PC-3 (cell line): Measurements from ENCODE around the gene OR5W2. TPM values are rescaled to one million over a fixed set of nuclear protein-coding genes. Genes with fewer than 3 reads are reported as not detected.
A peak's percentile ranks its signal among the peaks of the same experiment; 100 is the strongest.

ENCODE experiments used
- ATAC-seq: fragments of 200-7000 bp; cut with Tn5 transposase; 2 replicates; pipeline ENCODE4 v1.9.1; 2020; ENCODE audit warnings: mild to moderate bottlenecking, moderate library complexity
- BruUV-seq: library from RNA; stranded (reverse); fragments of 400-500 nt; replicated peaks from 2 replicates; lab custom pipeline; 2021; lab: Mats Ljungman, UMichigan
- CTCF ChIA-PET: fragments of 300-600 bp; sonication (Branson Sonifier 250); formaldehyde crosslinking; loops from one replicate; lab custom pipeline; 2022; ENCODE audit warnings: antibody characterized with exemption; lab: Charles Lee
- POLR2A ChIA-PET: fragments of 300-600 bp; sonication (Branson Sonifier 250); formaldehyde crosslinking; loops from one replicate; lab custom pipeline; 2022; ENCODE audit warnings: antibody characterized with exemption; ENCODE audit not compliant: unreplicated experiment; lab: Charles Lee
- DNase-seq: peaks from one replicate; pipeline ENCODE4 v3.0.0-alpha.2; 2015
- H2AFZ ChIP-seq: fragments of 300-600 bp; sonication (generic); 2 replicates; pipeline ENCODE4 v1.6.0; 2016; ENCODE audit warnings: antibody characterized with exemption, low read length
- H3F3A ChIP-seq: fragments of 300-600 bp; sonication (generic); one replicate; pipeline ENCODE4 v1.6.0; 2017; ENCODE audit warnings: antibody characterized with exemption, low read length, control low read depth, mild to moderate bottlenecking; ENCODE audit not compliant: unreplicated experiment
- H3K27ac ChIP-seq: fragments of 300-600 bp; sonication (generic); 2 replicates; pipeline ENCODE4 v1.5.1; 2016; ENCODE audit warnings: mild to moderate bottlenecking, low read length
- H3K27me3 ChIP-seq: fragments of 300-600 bp; sonication (generic); 2 replicates; pipeline ENCODE4 v1.6.1; 2016; ENCODE audit warnings: low read length, mixed read lengths
- H3K36me3 ChIP-seq: fragments of 300-600 bp; sonication (generic); 2 replicates; pipeline ENCODE4 v1.6.1; 2016; ENCODE audit warnings: low read depth, mixed run types, low read length, mixed read lengths
- H3K4me1 ChIP-seq: fragments of 300-600 bp; sonication (generic); 2 replicates; pipeline ENCODE4 v1.5.1; 2016; ENCODE audit warnings: low read length; ENCODE audit not compliant: insufficient read depth
- H3K4me2 ChIP-seq: fragments of 300-600 bp; sonication (generic); 2 replicates; pipeline ENCODE4 v1.6.0; 2016; ENCODE audit warnings: low read length
- H3K4me3 ChIP-seq: fragments of 300-600 bp; sonication (generic); 2 replicates; pipeline ENCODE4 v1.5.1; 2016; ENCODE audit warnings: mild to moderate bottlenecking, low read length, mixed read lengths
- H3K79me2 ChIP-seq: fragments of 300-600 bp; sonication (generic); 2 replicates; pipeline ENCODE4 v1.6.1; 2017; ENCODE audit warnings: low read length, mixed read lengths
- H3K9ac ChIP-seq: fragments of 300-600 bp; sonication (generic); 2 replicates; pipeline ENCODE4 v1.6.0; 2016; ENCODE audit warnings: mild to moderate bottlenecking, low read length
- H3K9me2 ChIP-seq: fragments of 300-600 bp; sonication (generic); replicated peaks from 2 replicates; pipeline ENCODE4 v1.6.1; 2016; ENCODE audit warnings: mixed run types, low read length, mixed read lengths
- H3K9me3 ChIP-seq: fragments of 300-600 bp; sonication (generic); 2 replicates; pipeline ENCODE4 v1.6.1; 2016; ENCODE audit warnings: low read length, mixed read lengths
- H4K20me1 ChIP-seq: fragments of 300-600 bp; sonication (generic); 2 replicates; pipeline ENCODE4 v1.6.1; 2016; ENCODE audit warnings: low read length, mixed read lengths
- CTCF ChIP-seq: fragments of 300-600 bp; sonication (generic); conservative IDR thresholded peaks from 2 replicates; pipeline ENCODE4 v1.5.1; 2017; ENCODE audit warnings: antibody characterized with exemption, low read depth, mild to moderate bottlenecking, low read length
- EZH2 ChIP-seq: fragments of 300-600 bp; sonication (generic); IDR thresholded peaks from one replicate; pipeline ENCODE4 v1.6.1; 2017; ENCODE audit warnings: antibody characterized with exemption, mild to moderate bottlenecking, low read length; ENCODE audit not compliant: unreplicated experiment
- EZH2phosphoT487 ChIP-seq: fragments of 300-600 bp; sonication (generic); IDR thresholded peaks from 2 replicates; pipeline ENCODE4 v1.6.1; 2018; ENCODE audit warnings: mild to moderate bottlenecking, antibody characterized with exemption, low read length, borderline replicate concordance
- intact Hi-C: fragments of 100-400 bp; cut with micrococcal nuclease; formaldehyde crosslinking; loops from 2 replicates; pipeline ENCODE4 v1.9.0; 2023
- total RNA-seq: library from RNA; depleted of rRNA; stranded (reverse); fragments of >200 nt; gene quantifications from 2 replicates; pipeline ENCODE4 v1.2.3, GENCODE V29; 2014

Gene OR5W2
- total RNA-seq, 1 experiment from 2014 or later = not detected

GRCh38 chr11:55942785-55943392 is 28.5 kb upstream of the OR5W2 start:
- ChIA-PET POLR2A (no interaction called here), CTCF (no interaction called here)

GRCh38 chr11:55936300-55936699 is 21.9 kb upstream of the OR5W2 start, which contains the start of gene OR5I1:
Gene OR5I1 (minus strand): TSS chr11:55936400. CDS start chr11:55936400, 0 bp downstream.
- H3F3A ChIP-seq = no peaks in the 10 kb centered on the region
- no peak within 1 kb of the TSS for H3K27ac ChIP-seq
- no peak for DNase-seq
- H3K9me2 ChIP-seq = no peaks in the 10 kb centered on the region
- H3K9me3 ChIP-seq = peaks cover 6% of the 10 kb centered on the region; the same call in 1 of the 2 replicates
- no peak for ATAC-seq
- ChIA-PET CTCF (no interaction called here), POLR2A (no interaction called here)
- TF ChIP-seq CTCF = no peak
- no peak for TF ChIP-seq EZH2phosphoT487
- no peak for TF ChIP-seq EZH2
- no peaks in the 10 kb centered on the region for H3K4me1 ChIP-seq
- no peaks in the 10 kb centered on the region for H3K79me2 ChIP-seq
- H2AFZ ChIP-seq = no peak within 1 kb of the TSS
- BruUV-seq = no TSS peak
- H3K27me3 ChIP-seq = peaks cover 14% of the 10 kb centered on the region; the same call in 1 of the 2 replicates
- no peak within 1 kb of the TSS for H3K4me2 ChIP-seq
- H4K20me1 ChIP-seq = no peaks in the 10 kb centered on the region
- intact Hi-C loops = no loop called here
- H3K4me3 ChIP-seq = no peak within 1 kb of the TSS
- no peak within 1 kb of the TSS for H3K9ac ChIP-seq
- H3K36me3 ChIP-seq = no peaks in the 10 kb centered on the region

More at GRCh38 chr11:55942785-55943392, 28.5 kb upstream of the OR5W2 start:
- Histone ChIP-seq H3F3A (no peaks in the 10 kb centered on the region), H3K27ac (no peak overlapping the region), H3K9me2 (no peaks in the 10 kb centered on the region), H3K9me3 (no peaks in the 10 kb centered on the region), H3K4me1 (no peaks in the 10 kb centered on the region), H3K4me3 (no peak overlapping the region), H4K20me1 (no peaks in the 10 kb centered on the region), H3K27me3 (peaks cover 22% of the 10 kb centered on the region; the same call in 1 of the 2 replicates), H3K4me2 (no peak overlapping the region), H3K79me2 (no peaks in the 10 kb centered on the region), H3K36me3 (no peaks in the 10 kb centered on the region), H3K9ac (no peak overlapping the region), H2AFZ (no peak overlapping the region)
- TF ChIP-seq CTCF (peak; percentile 77), EZH2phosphoT487 (no peak)
- intact Hi-C loops = loop anchor here (5.0 kb wide), 1 partner anchor 679 kb away; no protein-coding TSS in a partner anchor
- ATAC-seq = no peak; the same call in 1 of the 2 replicates
- DNase-seq = peak; percentile 77
- no TSS peak for BruUV-seq

GRCh38 chr11:55920537-55920936 is 6.2 kb upstream of the OR5W2 start:
- Histone ChIP-seq H4K20me1 (no peaks in the 10 kb centered on the region), H3K27me3 (no peaks in the 10 kb centered on the region), H3K79me2 (no peaks in the 10 kb centered on the region), H3K4me2 (no peak overlapping the region), H3K9me3 (0 out of 2 replicates have a peak, but pooled peaks cover 4% of the 10 kb centered on the region), H2AFZ (no peak overlapping the region), H3K27ac (no peak overlapping the region), H3K4me1 (no peaks in the 10 kb centered on the region), H3K36me3 (no peaks in the 10 kb centered on the region), H3K9ac (no peak overlapping the region), H3K4me3 (no peak overlapping the region), H3K9me2 (no peaks in the 10 kb centered on the region), H3F3A (no peaks in the 10 kb centered on the region)
- TF ChIP-seq CTCF (no peak), EZH2 (no peak), EZH2phosphoT487 (no peak)
- no peak for DNase-seq
- ATAC-seq = no peak
- POLR2A ChIA-PET = no interaction called here
- BruUV-seq = no TSS peak
- CTCF ChIA-PET = no interaction called here
- intact Hi-C loops = no loop called here
